A549 (cell line): ENCODE data around the gene CLPTM1. TPM values are rescaled to one million over a fixed set of nuclear protein-coding genes. Genes with fewer than 3 reads are reported as not detected.

ENCODE experiments used
- ATAC-seq, 2 experiments: fragments of 200-7000 bp in 1 of 2; fragments of >200 bp in 1 of 2; cut with Nextera tagmentation in 1 of 2; cut with Tn5 transposase in 1 of 2; 3 replicates each; pipeline versions ENCODE4 v1.8.0 to v1.9.1; 2018 to 2020; ENCODE audit warnings: mild to moderate bottlenecking in 1 of 2, moderate library complexity in 1 of 2
- CTCF ChIA-PET: fragments of 300-600 bp; sonication (Branson Sonifier 250); formaldehyde crosslinking; extraction: SDS; loops from one replicate; lab custom pipeline; 2021; ENCODE audit warnings: antibody characterized with exemption, inconsistent platforms; lab: Yijun Ruan, JAX
- POLR2A ChIA-PET: fragments of 350-600 bp; formaldehyde crosslinking; extraction: SDS; loops from one replicate; lab custom pipeline; 2021; ENCODE audit warnings: antibody characterized with exemption, inconsistent platforms; lab: Yijun Ruan, JAX
- DNase-seq, 2 experiments: peaks; one replicate each; pipeline versions ENCODE4 v3.0.0 to v3.0.0-alpha.2; 2011 to 2016; ENCODE audit warnings: low read depth in 1 of 2, low spot score in 1 of 2
- FAIRE-seq: peaks from 2 replicates; lab custom pipeline; 2011; peaks lifted over from hg19 to GRCh38; lab: Jason Lieb, UNC
- H3K27ac ChIP-seq, 2 experiments: fragments of >200 bp; sonication (Bioruptor Twin); formaldehyde crosslinking; 3 replicates each; pipeline ENCODE4 v1.5.1; 2016 to 2017
- H3K4me1 ChIP-seq: fragments of >200 bp; sonication (Bioruptor Twin); formaldehyde crosslinking; 3 replicates; pipeline ENCODE4 v1.6.1; 2016
- H3K4me2 ChIP-seq: fragments of >200 bp; sonication (Bioruptor Twin); formaldehyde crosslinking; 3 replicates; pipeline ENCODE4 v1.6.1; 2016
- H3K4me3 ChIP-seq: fragments of >200 bp; sonication (Bioruptor Twin); formaldehyde crosslinking; 3 replicates; pipeline ENCODE4 v1.5.1; 2016
- H3K9me3 ChIP-seq: fragments of >200 bp; sonication (Bioruptor Twin); formaldehyde crosslinking; 3 replicates; pipeline ENCODE4 v1.6.1; 2016
- FOXS1 ChIP-seq: fragments of 250-450 bp; sonication (Bioruptor Pico); IDR thresholded peaks from 2 replicates; pipeline ENCODE4 v1.5.0; 2020; ENCODE audit warnings: mild to moderate bottlenecking, moderate library complexity
- GATA3 ChIP-seq: IDR thresholded peaks from 2 replicates; pipeline ENCODE4 v1.6.1; 2012; ENCODE audit warnings: borderline replicate concordance
- JUN ChIP-seq, 2 experiments: fragments of >200 bp; sonication (Bioruptor Twin); formaldehyde crosslinking; IDR thresholded peaks; 2 replicates in 1 of 2; 3 replicates in 1 of 2; pipeline ENCODE4 v1.6.1; 2016 to 2017
- KDM1A ChIP-seq: fragments of 200-600 bp; sonication (generic); IDR thresholded peaks from 2 replicates; pipeline ENCODE4 v1.6.1; 2016; ENCODE audit warnings: low read depth, mild to moderate bottlenecking
- KDM5A ChIP-seq: fragments of 200-600 bp; sonication (generic); IDR thresholded peaks from 2 replicates; pipeline ENCODE4 v1.6.1; 2016; ENCODE audit warnings: antibody characterized with exemption, mild to moderate bottlenecking
- MYC ChIP-seq: IDR thresholded peaks from 2 replicates; pipeline ENCODE4 v1.6.1; 2012; ENCODE audit warnings: mild to moderate bottlenecking, inconsistent platforms, low read length, improper control_type of control experiment, borderline replicate concordance
- PHF8 ChIP-seq: fragments of 200-600 bp; sonication (generic); IDR thresholded peaks from 2 replicates; pipeline ENCODE4 v1.6.1; 2016; ENCODE audit warnings: low read depth, mild to moderate bottlenecking, antibody characterized with exemption, moderate library complexity, borderline replicate concordance
- POLR2A ChIP-seq: IDR thresholded peaks from 2 replicates; pipeline ENCODE4 v1.6.1; 2012; ENCODE audit warnings: mild to moderate bottlenecking, low read length
- ZSCAN20 ChIP-seq: fragments of 250-450 bp; sonication (Bioruptor Pico); IDR thresholded peaks from 2 replicates; pipeline ENCODE4 v1.8.0; 2022; ENCODE audit warnings: mild to moderate bottlenecking, moderate library complexity
- WGBS: methylation state at CpG from one replicate; pipeline ENCODE4 v1.1.6; 2017; ENCODE audit errors: missing lambda C conversion rate; 5-methylcytosine and 5-hydroxymethylcytosine counted together
- polyA plus RNA-seq, 4 experiments: library from polyadenylated mRNA; depleted of rRNA in 3 of 4; stranded (reverse); fragments of >200 nt; fragmentation: RNase III in 1 of 4; extraction: RNeasy Plus Mini Kit Qiagen cat#74134 plus additional on column Dnase treatment in 1 of 4; gene quantifications; 2 replicates in 3 of 4; 3 replicates in 1 of 4; pipeline ENCODE4 v1.2.3, GENCODE V29; 2011 to 2017
- TF ChIP-seq, protein P1 (sequence below): fragments of >200 bp; sonication (Bioruptor Twin); formaldehyde crosslinking; IDR thresholded peaks from 2 replicates; pipeline ENCODE4 v1.6.1; 2016
- TF ChIP-seq, protein P2 (sequence below): fragments of 150-350 bp; IDR thresholded peaks from 2 replicates; pipeline ENCODE4 v1.6.1; 2014; ENCODE audit warnings: low read depth, mild to moderate bottlenecking, low read length
- TF ChIP-seq, protein P3 (sequence below): IDR thresholded peaks from 2 replicates; pipeline ENCODE4 v1.6.1; 2012
- TF ChIP-seq, protein P4 (sequence below): fragments of 200-600 bp; sonication (generic); IDR thresholded peaks from 2 replicates; pipeline ENCODE4 v1.6.1; 2016; ENCODE audit warnings: antibody characterized with exemption, mild to moderate bottlenecking, moderate library complexity
- TF ChIP-seq, protein P5 (sequence below): IDR thresholded peaks from 2 replicates; pipeline ENCODE4 v1.6.1; 2012
- TF ChIP-seq, protein P6 (sequence below): fragments of >200 bp; sonication (Bioruptor Twin); formaldehyde crosslinking; IDR thresholded peaks from 3 replicates; pipeline ENCODE4 v1.6.1; 2016
- TF ChIP-seq, protein P7 (sequence below): IDR thresholded peaks from 2 replicates; pipeline ENCODE4 v1.6.1; 2012; ENCODE audit warnings: low read depth, borderline replicate concordance

CLPTM1 gene
- polyA plus RNA-seq, 2 of the 4 experiments (the other 2 are of a cell fraction): 99.3 to 188 TPM

DNA sequence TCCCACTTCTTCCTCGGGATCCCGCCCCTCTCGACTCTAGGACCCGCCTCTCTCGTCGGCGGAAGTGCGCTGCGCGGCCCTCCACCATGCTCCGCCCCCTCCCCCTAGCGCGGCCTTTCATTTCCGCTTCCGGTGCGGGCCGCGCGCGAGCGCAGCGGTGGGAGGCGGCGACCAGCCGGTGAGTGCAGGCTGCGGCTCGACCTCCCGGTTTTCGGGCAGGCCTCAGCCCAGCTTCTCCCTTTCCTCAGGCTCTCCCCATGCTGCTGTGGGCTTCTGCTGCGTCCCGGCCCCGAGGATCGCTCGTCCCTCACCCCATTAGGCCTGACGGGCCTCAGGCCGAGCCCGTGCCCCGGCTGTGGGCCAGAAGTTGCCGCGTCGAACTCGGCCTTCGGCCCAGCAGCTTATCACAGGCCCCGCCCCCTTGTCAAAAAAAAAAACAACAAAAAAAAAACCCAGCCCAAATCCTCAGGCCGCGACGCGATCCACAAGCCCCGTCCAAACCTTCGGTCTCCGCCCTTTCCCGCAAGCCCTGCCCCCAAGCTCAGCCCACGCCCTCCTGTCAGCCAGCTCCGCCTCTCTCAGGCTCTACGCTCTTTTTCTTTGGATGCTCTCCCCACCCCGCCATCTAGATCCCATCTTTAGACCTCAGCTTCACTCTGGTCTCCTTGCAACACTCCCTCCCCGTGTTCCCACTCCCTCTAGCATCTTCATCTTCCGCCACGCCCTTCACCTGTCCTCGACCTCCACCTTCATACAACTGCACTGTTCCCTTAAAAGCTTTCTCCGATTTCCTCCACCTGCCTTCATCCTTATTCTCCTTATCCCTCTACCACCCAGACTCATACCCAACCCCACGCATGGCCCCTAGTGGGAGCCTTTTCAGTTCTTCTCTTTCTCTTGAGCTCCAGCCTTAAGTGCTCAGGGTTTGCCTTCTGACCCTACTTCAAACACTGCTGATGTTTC lies 84.0 kb downstream of the CLPTM1 start, which contains the start of gene CLASRP:
Gene CLASRP (plus strand): TSS at position 115 of the 963 bp plus-strand sequence. CDS start 1,168 bp downstream, outside the sequence.
- WGBS: 2% methylated on average over 59 of the region's 62 CpGs
- peak; percentile 99 for ATAC-seq

DNA sequence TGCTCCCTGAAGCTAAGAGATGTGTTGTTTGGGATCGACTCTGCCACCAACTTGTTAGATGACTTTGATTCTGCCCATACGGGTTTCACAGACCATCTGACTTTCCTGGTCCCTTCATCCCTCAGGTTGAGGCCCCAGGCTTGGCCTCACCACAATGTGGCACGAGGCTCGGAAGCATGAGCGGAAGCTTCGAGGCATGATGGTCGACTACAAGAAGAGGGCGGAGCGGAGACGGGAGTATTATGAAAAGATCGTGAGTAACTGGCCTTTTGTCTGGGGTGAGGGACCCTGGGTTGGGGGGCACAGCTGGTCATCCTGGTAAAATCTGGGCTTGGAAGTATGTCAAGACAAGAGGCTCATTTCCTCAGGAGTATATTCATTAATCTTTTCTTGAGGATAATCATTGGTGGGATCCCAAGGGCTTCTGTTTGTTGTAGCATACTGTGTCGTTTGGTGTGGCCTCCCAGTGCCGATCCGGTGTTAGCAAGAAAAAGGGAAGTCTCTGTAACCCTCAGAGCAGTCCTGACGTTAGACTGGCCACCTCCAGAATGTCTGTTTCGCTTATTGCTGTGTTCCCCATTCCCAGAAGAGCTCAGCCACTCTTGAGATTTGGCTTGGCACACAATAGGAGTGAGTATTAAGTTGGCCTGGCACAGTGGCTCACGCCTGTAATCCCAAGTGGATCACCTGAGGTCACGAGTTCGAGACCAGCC lies 85.0 kb downstream of the CLPTM1 start:
- peaks cover 11% of the 10 kb centered on the region for H3K4me1 ChIP-seq
- POLR2A ChIA-PET: interaction anchor here (1.0 to 2.3 kb wide), 2 partner anchors 9 to 86 kb away, joined by 5 to 12 read pairs; partner anchors contain the start of gene CLPTM1
- H3K9me3 ChIP-seq: no peaks in the 10 kb centered on the region
- CTCF ChIA-PET: interaction anchor here (0.9 to 10.8 kb wide), 14 partner anchors 11 to 196 kb away, joined by 3 to 152 read pairs (median 4); no protein-coding TSS in a partner anchor
- H3K4me3 ChIP-seq: peak overlapping the region; percentile 72
- DNase-seq (no peak), ATAC-seq (no peak), FAIRE-seq (no peak)
- H3K4me2 ChIP-seq: peak overlapping the region; percentile 85
- H3K27ac ChIP-seq: no peak overlapping the region
- WGBS: 78% methylated on average over 19 of the region's 19 CpGs
- TF ChIP-seq, protein P1, sequence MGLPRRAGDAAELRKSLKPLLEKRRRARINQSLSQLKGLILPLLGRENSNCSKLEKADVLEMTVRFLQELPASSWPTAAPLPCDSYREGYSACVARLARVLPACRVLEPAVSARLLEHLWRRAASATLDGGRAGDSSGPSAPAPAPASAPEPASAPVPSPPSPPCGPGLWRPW: no peak
- TF ChIP-seq, protein P2, sequence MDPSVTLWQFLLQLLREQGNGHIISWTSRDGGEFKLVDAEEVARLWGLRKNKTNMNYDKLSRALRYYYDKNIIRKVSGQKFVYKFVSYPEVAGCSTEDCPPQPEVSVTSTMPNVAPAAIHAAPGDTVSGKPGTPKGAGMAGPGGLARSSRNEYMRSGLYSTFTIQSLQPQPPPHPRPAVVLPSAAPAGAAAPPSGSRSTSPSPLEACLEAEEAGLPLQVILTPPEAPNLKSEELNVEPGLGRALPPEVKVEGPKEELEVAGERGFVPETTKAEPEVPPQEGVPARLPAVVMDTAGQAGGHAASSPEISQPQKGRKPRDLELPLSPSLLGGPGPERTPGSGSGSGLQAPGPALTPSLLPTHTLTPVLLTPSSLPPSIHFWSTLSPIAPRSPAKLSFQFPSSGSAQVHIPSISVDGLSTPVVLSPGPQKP: no peak
- TF ChIP-seq JUN (IDR thresholded peaks at IDR 0.05): 0 out of 5 replicates have a peak, but pooled peaks of 1 of the 2 experiments have one; percentile 23

More for the DNA sequence above, 84.0 kb downstream of the CLPTM1 start, which contains the start of gene CLASRP:
- peak within 1 kb of the TSS; percentile 85 for H3K4me2 ChIP-seq
- no peaks in the 10 kb centered on the region for H3K9me3 ChIP-seq
- peak; percentile 90 to 92 for DNase-seq
- TF ChIP-seq KDM1A: no peak
- TF ChIP-seq KDM5A: 0 out of 2 replicates have a peak, but pooled peaks have one; percentile 50
- TF ChIP-seq, protein P3, sequence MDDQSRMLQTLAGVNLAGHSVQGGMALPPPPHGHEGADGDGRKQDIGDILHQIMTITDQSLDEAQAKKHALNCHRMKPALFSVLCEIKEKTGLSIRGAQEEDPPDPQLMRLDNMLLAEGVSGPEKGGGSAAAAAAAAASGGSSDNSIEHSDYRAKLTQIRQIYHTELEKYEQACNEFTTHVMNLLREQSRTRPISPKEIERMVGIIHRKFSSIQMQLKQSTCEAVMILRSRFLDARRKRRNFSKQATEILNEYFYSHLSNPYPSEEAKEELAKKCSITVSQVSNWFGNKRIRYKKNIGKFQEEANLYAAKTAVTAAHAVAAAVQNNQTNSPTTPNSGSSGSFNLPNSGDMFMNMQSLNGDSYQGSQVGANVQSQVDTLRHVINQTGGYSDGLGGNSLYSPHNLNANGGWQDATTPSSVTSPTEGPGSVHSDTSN: peak; percentile 74
- TF ChIP-seq MYC: peak; percentile 41; the same call in 1 of the 2 replicates
- TF ChIP-seq PHF8: peak; percentile 98
- TF ChIP-seq ZSCAN20 (CRISPR knock-in tag): no peak
- TF ChIP-seq GATA3: peak; percentile 42; the same call in 1 of the 2 replicates
- TF ChIP-seq, protein P4, sequence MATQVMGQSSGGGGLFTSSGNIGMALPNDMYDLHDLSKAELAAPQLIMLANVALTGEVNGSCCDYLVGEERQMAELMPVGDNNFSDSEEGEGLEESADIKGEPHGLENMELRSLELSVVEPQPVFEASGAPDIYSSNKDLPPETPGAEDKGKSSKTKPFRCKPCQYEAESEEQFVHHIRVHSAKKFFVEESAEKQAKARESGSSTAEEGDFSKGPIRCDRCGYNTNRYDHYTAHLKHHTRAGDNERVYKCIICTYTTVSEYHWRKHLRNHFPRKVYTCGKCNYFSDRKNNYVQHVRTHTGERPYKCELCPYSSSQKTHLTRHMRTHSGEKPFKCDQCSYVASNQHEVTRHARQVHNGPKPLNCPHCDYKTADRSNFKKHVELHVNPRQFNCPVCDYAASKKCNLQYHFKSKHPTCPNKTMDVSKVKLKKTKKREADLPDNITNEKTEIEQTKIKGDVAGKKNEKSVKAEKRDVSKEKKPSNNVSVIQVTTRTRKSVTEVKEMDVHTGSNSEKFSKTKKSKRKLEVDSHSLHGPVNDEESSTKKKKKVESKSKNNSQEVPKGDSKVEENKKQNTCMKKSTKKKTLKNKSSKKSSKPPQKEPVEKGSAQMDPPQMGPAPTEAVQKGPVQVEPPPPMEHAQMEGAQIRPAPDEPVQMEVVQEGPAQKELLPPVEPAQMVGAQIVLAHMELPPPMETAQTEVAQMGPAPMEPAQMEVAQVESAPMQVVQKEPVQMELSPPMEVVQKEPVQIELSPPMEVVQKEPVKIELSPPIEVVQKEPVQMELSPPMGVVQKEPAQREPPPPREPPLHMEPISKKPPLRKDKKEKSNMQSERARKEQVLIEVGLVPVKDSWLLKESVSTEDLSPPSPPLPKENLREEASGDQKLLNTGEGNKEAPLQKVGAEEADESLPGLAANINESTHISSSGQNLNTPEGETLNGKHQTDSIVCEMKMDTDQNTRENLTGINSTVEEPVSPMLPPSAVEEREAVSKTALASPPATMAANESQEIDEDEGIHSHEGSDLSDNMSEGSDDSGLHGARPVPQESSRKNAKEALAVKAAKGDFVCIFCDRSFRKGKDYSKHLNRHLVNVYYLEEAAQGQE: 0 out of 2 replicates have a peak, but pooled peaks have one; percentile 25
- TF ChIP-seq, protein P5, sequence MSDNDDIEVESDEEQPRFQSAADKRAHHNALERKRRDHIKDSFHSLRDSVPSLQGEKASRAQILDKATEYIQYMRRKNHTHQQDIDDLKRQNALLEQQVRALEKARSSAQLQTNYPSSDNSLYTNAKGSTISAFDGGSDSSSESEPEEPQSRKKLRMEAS: peak; percentile 90
- TF ChIP-seq POLR2A: peak; percentile 92
- TF ChIP-seq, protein P6, sequence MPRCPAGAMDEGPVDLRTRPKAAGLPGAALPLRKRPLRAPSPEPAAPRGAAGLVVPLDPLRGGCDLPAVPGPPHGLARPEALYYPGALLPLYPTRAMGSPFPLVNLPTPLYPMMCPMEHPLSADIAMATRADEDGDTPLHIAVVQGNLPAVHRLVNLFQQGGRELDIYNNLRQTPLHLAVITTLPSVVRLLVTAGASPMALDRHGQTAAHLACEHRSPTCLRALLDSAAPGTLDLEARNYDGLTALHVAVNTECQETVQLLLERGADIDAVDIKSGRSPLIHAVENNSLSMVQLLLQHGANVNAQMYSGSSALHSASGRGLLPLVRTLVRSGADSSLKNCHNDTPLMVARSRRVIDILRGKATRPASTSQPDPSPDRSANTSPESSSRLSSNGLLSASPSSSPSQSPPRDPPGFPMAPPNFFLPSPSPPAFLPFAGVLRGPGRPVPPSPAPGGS: peak; percentile 85; the same call in 2 of the 3 replicates
- no peak for TF ChIP-seq FOXS1 (CRISPR knock-in tag)
- peak; percentile 85 to 98 for TF ChIP-seq JUN (IDR thresholded peaks at IDR 0.05)
- TF ChIP-seq, protein P7, sequence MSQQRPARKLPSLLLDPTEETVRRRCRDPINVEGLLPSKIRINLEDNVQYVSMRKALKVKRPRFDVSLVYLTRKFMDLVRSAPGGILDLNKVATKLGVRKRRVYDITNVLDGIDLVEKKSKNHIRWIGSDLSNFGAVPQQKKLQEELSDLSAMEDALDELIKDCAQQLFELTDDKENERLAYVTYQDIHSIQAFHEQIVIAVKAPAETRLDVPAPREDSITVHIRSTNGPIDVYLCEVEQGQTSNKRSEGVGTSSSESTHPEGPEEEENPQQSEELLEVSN: peak; percentile 57; the same call in 1 of the 2 replicates
- TF ChIP-seq, all 56 proteins: peak for 11
- POLR2A ChIA-PET: interaction anchor here (0.6 to 2.3 kb wide), 27 partner anchors 10 to 544 kb away, joined by 3 to 27 read pairs (median 4); partner anchors contain the start of genes APOE, CLPTM1, GEMIN7 and PPP1R37
- peak within 1 kb of the TSS; percentile 85 to 90 for H3K27ac ChIP-seq
- FAIRE-seq: peak; percentile 76
- H3K4me3 ChIP-seq: peak within 1 kb of the TSS; percentile 72
- peaks cover 11% of the 10 kb centered on the region for H3K4me1 ChIP-seq
- CTCF ChIA-PET: interaction anchor here (0.6 to 10.8 kb wide), 20 partner anchors 10 to 468 kb away, joined by 3 to 152 read pairs (median 3); no protein-coding TSS in a partner anchor
